Hepatocyte (in vitro differentiated cells): ENCODE results near the gene GPR37L1. TPM values are rescaled to one million over a fixed set of nuclear protein-coding genes. Genes with fewer than 3 reads are reported as not detected.

Experiments used
- DNase-seq: peaks from one replicate; pipeline ENCODE4 v3.0.0-alpha.2; 2016; ENCODE audit warnings: low spot score
- H2AFZ ChIP-seq: fragments of 200-600 bp; sonication (generic); 2 replicates; pipeline ENCODE4 v1.6.0; 2016; ENCODE audit warnings: antibody characterized with exemption, mild to moderate bottlenecking
- H3K27ac ChIP-seq: fragments of 200-600 bp; sonication (generic); 2 replicates; pipeline ENCODE4 v1.5.1; 2016; ENCODE audit warnings: mild to moderate bottlenecking
- H3K27me3 ChIP-seq: fragments of 200-600 bp; sonication (generic); 2 replicates; pipeline ENCODE4 v1.6.1; 2016
- H3K36me3 ChIP-seq: fragments of 200-600 bp; sonication (generic); replicated peaks from 2 replicates; pipeline ENCODE4 v1.5.1; 2016; ENCODE audit warnings: low read depth; ENCODE audit not compliant: insufficient read depth
- H3K4me1 ChIP-seq: fragments of 200-600 bp; sonication (generic); 2 replicates; pipeline ENCODE4 v1.5.1; 2016; ENCODE audit warnings: mild to moderate bottlenecking, moderate library complexity; ENCODE audit not compliant: insufficient read depth
- H3K4me2 ChIP-seq: fragments of 200-600 bp; sonication (generic); 2 replicates; pipeline ENCODE4 v1.6.0; 2016
- H3K4me3 ChIP-seq: fragments of 200-600 bp; sonication (generic); 2 replicates; pipeline ENCODE4 v1.5.1; 2016; ENCODE audit warnings: mild to moderate bottlenecking
- H3K79me2 ChIP-seq: fragments of 200-600 bp; sonication (generic); 2 replicates; pipeline ENCODE4 v1.6.0; 2017; ENCODE audit warnings: mild to moderate bottlenecking
- H3K9me2 ChIP-seq: fragments of 200-600 bp; sonication (generic); replicated peaks from 2 replicates; pipeline ENCODE4 v1.6.0; 2017; ENCODE audit warnings: mild to moderate bottlenecking; ENCODE audit not compliant: insufficient read depth
- H3K9me3 ChIP-seq: fragments of 200-600 bp; sonication (generic); 2 replicates; pipeline ENCODE4 v1.5.1; 2016; ENCODE audit warnings: low read depth, mild to moderate bottlenecking
- H4K20me1 ChIP-seq: fragments of 200-600 bp; sonication (generic); 2 replicates; pipeline ENCODE4 v1.6.0; 2016; ENCODE audit warnings: mild to moderate bottlenecking; ENCODE audit not compliant: insufficient read depth, poor library complexity, severe bottlenecking
- EZH2 ChIP-seq: fragments of 200-600 bp; sonication (generic); IDR thresholded peaks from 2 replicates; pipeline ENCODE4 v1.6.1; 2016; ENCODE audit warnings: antibody characterized with exemption, mild to moderate bottlenecking, borderline replicate concordance
- EZH2phosphoT487 ChIP-seq: fragments of 200-600 bp; sonication (generic); IDR thresholded peaks from one replicate; pipeline ENCODE4 v1.6.1; 2018; ENCODE audit warnings: antibody characterized with exemption, mild to moderate bottlenecking, low read depth, moderate library complexity; ENCODE audit not compliant: unreplicated experiment, severe bottlenecking
- WGBS: methylation state at CpG from one replicate; pipeline ENCODE4 v1.1.6; 2016; ENCODE audit warnings: low lambda C conversion rate; ENCODE audit errors: missing lambda C conversion rate; 5-methylcytosine and 5-hydroxymethylcytosine counted together
- polyA plus RNA-seq: library from polyadenylated mRNA; unstranded; fragments of >200 nt; fragmentation: Nextera tagmentation; extraction: Ambion mirVana; gene quantifications from 2 replicates; pipeline ENCODE4 v1.2.1, GENCODE V29; 2016
- total RNA-seq: library from RNA; depleted of rRNA; stranded (reverse); fragments of >200 nt; gene quantifications from 2 replicates; pipeline ENCODE4 v1.2.3, GENCODE V29; 2014
- TF ChIP-seq, protein P1 (sequence below): fragments of 200-600 bp; sonication (generic); IDR thresholded peaks from 2 replicates; pipeline ENCODE4 v1.5.1; 2016; ENCODE audit warnings: antibody characterized with exemption, mild to moderate bottlenecking; ENCODE audit not compliant: poor library complexity

Gene GPR37L1
- total and polyA plus RNA-seq, 2 experiments from 2014 or later, result 0.39 TPM; not detected in 1

DNA sequence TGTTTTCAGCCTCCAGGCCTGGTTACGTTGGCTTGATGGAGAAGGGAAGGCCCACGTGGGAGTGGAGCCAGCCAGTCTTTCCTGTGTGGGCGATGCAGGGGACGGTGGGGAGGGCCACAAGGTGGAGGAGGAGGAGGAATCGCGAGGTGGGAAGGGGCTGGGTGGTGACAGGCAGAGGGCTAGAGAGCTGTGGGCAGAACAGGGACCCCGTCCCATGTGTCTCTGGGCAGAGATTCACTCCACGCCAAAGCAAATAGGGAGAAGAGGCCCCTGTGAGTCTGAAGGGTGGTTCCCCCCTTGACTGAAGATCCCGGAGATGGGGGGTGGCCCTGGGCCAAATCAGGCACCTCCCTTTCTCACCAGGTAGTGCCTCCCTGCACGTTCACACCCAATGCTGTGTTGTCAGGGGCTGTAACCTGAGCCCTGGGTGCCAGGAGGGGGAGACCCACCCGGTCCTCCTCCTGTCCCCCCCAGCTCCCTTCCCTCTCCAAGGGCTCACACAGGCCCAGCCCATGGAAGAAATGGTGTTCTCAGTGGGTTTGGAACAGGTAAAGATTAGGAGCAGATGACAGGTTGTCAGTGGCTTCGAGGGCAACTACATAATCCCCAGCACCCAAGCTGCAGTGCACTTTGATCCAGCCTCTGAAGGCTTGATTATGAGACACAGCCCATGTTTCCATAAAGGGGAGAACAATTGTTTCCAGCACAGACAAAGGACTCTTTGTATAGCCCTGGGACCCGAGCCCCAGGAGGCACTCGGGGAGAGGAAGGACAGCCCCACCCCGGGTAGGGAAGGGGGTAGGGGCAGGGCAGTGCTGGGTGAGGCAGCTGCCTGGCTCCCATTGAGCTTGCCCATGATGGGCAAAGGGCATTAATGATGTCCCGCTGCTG is 37.7 kb upstream of the GPR37L1 start:
- H3K36me3 ChIP-seq, result no peaks in the 10 kb centered on the region
- 32% methylated on average over 14 of the region's 16 CpGs for WGBS
- H2AFZ ChIP-seq, result no peak overlapping the region
- H3K9me2 ChIP-seq, result no peaks in the 10 kb centered on the region
- DNase-seq, result peak; percentile 65
- no peak overlapping the region for H3K4me3 ChIP-seq
- H3K27me3 ChIP-seq, result no peaks in the 10 kb centered on the region
- H3K79me2 ChIP-seq, result no peaks in the 10 kb centered on the region
- H3K9me3 ChIP-seq, result no peaks in the 10 kb centered on the region
- TF ChIP-seq EZH2 (no peak), EZH2phosphoT487 (no peak)
- TF ChIP-seq, protein P1, sequence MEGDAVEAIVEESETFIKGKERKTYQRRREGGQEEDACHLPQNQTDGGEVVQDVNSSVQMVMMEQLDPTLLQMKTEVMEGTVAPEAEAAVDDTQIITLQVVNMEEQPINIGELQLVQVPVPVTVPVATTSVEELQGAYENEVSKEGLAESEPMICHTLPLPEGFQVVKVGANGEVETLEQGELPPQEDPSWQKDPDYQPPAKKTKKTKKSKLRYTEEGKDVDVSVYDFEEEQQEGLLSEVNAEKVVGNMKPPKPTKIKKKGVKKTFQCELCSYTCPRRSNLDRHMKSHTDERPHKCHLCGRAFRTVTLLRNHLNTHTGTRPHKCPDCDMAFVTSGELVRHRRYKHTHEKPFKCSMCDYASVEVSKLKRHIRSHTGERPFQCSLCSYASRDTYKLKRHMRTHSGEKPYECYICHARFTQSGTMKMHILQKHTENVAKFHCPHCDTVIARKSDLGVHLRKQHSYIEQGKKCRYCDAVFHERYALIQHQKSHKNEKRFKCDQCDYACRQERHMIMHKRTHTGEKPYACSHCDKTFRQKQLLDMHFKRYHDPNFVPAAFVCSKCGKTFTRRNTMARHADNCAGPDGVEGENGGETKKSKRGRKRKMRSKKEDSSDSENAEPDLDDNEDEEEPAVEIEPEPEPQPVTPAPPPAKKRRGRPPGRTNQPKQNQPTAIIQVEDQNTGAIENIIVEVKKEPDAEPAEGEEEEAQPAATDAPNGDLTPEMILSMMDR, result no peak
- no peaks in the 10 kb centered on the region for H4K20me1 ChIP-seq
- peaks cover 54% of the 10 kb centered on the region for H3K4me1 ChIP-seq
- peak overlapping the region; percentile 92 for H3K27ac ChIP-seq
- H3K4me2 ChIP-seq, result peak overlapping the region; percentile 3

DNA sequence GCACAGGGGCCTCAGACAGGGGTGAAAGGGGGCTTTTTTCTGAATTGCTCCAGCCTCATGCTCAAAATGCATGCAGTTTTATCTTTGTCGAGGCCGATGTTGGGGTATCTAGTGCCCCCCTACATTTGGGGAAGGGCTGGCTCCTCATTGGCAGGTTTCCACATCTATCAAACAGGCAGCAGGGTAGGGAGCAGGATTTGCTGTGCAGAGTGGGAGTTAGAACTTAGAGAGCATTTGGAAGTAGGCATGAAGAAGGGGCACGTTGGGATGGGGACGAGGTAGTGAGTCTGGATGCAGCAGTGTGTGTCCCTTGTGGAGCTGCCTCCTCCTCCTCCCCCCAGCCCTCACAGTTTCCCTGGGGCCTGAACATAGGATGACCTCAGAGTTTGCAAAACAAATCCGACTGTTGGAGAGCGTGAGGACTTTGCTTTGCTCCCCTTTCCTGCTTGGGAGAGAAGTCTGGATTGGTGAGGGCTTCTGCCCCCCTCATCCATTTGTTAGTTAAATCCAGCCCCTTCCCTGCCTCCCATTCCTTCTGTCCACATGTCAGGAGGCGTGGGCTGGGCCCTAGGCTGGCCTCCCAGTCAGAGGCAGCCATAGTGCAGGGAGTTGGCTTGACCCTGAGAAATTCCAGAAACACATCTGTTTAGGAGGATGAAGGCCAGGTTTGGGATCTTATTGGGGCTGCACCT is 36.9 kb upstream of the GPR37L1 start:
- 47% methylated on average over 7 of the region's 7 CpGs for WGBS
- no peaks in the 10 kb centered on the region for H3K79me2 ChIP-seq
- H2AFZ ChIP-seq, result no peak overlapping the region
- peak; percentile 78 for DNase-seq
- H3K4me2 ChIP-seq, result peak overlapping the region; percentile 3
- H3K36me3 ChIP-seq, result no peaks in the 10 kb centered on the region
- no peaks in the 10 kb centered on the region for H4K20me1 ChIP-seq
- H3K4me1 ChIP-seq, result peaks cover 54% of the 10 kb centered on the region
- H3K9me3 ChIP-seq, result no peaks in the 10 kb centered on the region
- no peaks in the 10 kb centered on the region for H3K27me3 ChIP-seq
- H3K4me3 ChIP-seq, result no peak overlapping the region
- peak overlapping the region; percentile 92 for H3K27ac ChIP-seq
- TF ChIP-seq EZH2phosphoT487, result no peak
- TF ChIP-seq, protein P1, result no peak
- TF ChIP-seq EZH2, result no peak
- H3K9me2 ChIP-seq, result no peaks in the 10 kb centered on the region

DNA sequence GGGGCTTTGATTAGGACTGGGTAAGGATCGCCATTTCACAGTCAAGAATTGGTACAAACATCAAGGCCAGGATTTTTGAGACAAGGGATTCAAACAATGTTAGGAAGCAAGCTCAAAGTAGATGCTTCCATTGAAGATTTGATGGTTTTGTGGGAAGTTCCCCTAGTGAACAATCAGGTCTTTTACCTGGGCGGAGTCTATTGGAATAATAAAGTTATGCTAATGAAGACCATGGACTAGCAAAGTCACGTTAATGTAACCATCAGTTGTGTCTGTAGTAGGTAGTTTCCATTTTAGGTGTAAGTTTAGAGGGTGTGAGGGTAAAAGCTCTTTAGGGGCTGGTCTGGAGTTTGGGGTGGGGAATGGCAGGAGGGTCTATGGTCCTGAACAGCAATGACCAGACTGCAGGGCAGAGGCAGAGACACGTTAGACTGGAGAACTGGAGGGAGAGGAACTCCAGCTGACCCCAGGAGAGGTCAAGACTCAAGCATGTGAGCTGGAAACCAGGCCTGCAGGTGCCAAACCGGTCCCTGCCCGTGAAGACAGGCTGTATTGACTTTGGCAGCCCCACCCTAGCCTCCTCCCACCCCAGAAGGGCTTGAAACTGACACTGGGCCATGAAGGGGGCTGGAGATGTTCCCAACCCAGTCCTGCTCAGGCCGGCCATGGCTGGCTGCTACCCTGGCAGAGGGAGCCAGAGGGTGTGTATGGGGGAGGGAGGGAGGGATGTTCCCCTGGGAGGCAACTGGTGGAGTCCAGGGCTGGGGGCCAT is 36.0 kb upstream of the GPR37L1 start:
- Histone ChIP-seq H3K4me3 (no peak overlapping the region), H3K4me2 (no peak overlapping the region), H3K79me2 (no peaks in the 10 kb centered on the region), H3K9me2 (no peaks in the 10 kb centered on the region), H3K36me3 (no peaks in the 10 kb centered on the region), H4K20me1 (no peaks in the 10 kb centered on the region), H3K4me1 (peaks cover 51% of the 10 kb centered on the region), H2AFZ (no peak overlapping the region), H3K9me3 (no peaks in the 10 kb centered on the region), H3K27ac (peak overlapping the region; percentile 92), H3K27me3 (no peaks in the 10 kb centered on the region)
- DNase-seq, result peak; percentile 38
- no peak for TF ChIP-seq EZH2
- no peak for TF ChIP-seq EZH2phosphoT487
- TF ChIP-seq, protein P1, result no peak
- WGBS, result 67% methylated on average over 7 of the region's 7 CpGs
